H9 (cell line): Measurements from ENCODE around the gene CORIN. TPM values are rescaled to one million over a fixed set of nuclear protein-coding genes. Genes with fewer than 3 reads are reported as not detected.

Experiments
- DNase-seq: peaks from one replicate; pipeline ENCODE4 v3.0.0-alpha.2; 2017
- H2AFZ ChIP-seq: one replicate; pipeline ENCODE4 v1.6.1; 2013; ENCODE audit warnings: mild to moderate bottlenecking, low read length, control low read depth, moderate library complexity
- H2AK5ac ChIP-seq: 2 replicates; pipeline ENCODE4 v1.6.1; 2013; ENCODE audit warnings: low read length, control low read depth, mixed read lengths; ENCODE audit not compliant: insufficient read length
- H2BK120ac ChIP-seq: one replicate; pipeline ENCODE4 v1.6.1; 2013; ENCODE audit warnings: low read depth, mild to moderate bottlenecking, low read length, control low read depth, inconsistent platforms; ENCODE audit not compliant: poor library complexity, severe bottlenecking
- H2BK12ac ChIP-seq: 2 replicates; pipeline ENCODE4 v1.6.1; 2013; ENCODE audit warnings: low read length, control low read depth, mixed read lengths, low read depth; ENCODE audit not compliant: insufficient read length
- H2BK15ac ChIP-seq: 2 replicates; pipeline ENCODE4 v1.6.1; 2013; ENCODE audit warnings: low read depth, low read length, control low read depth
- H2BK20ac ChIP-seq: one replicate; pipeline ENCODE4 v1.6.1; 2013; ENCODE audit warnings: low read depth, mild to moderate bottlenecking, low read length, control low read depth, inconsistent platforms; ENCODE audit not compliant: poor library complexity, severe bottlenecking
- H2BK5ac ChIP-seq: 2 replicates; pipeline ENCODE4 v1.6.1; 2013; ENCODE audit warnings: low read length, control low read depth, mixed read lengths; ENCODE audit not compliant: insufficient read length
- H3K14ac ChIP-seq: 2 replicates; pipeline ENCODE4 v1.6.1; 2013; ENCODE audit warnings: low read length, control low read depth; ENCODE audit not compliant: insufficient read depth
- H3K18ac ChIP-seq: 2 replicates; pipeline ENCODE4 v1.6.1; 2013; ENCODE audit warnings: low read depth, mild to moderate bottlenecking, mixed read lengths, low read length, control low read depth; ENCODE audit not compliant: insufficient read length
- H3K23ac ChIP-seq: 2 replicates; pipeline ENCODE4 v1.6.1; 2013; ENCODE audit warnings: low read length, control low read depth, mixed read lengths, low read depth; ENCODE audit not compliant: insufficient read length
- H3K23me2 ChIP-seq: 2 replicates; pipeline ENCODE4 v1.6.1; 2013; ENCODE audit warnings: low read depth, mild to moderate bottlenecking, mixed read lengths, low read length, control low read depth; ENCODE audit not compliant: insufficient read length, poor library complexity, severe bottlenecking
- H3K27ac ChIP-seq: 2 replicates; pipeline ENCODE4 v1.5.1; 2013; ENCODE audit warnings: low read length, control low read depth, mixed read lengths, low read depth; ENCODE audit not compliant: insufficient read length
- H3K27me3 ChIP-seq: 2 replicates; pipeline ENCODE4 v1.6.1; 2013; ENCODE audit warnings: low read length, control low read depth, inconsistent platforms; ENCODE audit not compliant: insufficient read depth
- H3K4ac ChIP-seq: 2 replicates; pipeline ENCODE4 v1.6.1; 2013; ENCODE audit warnings: low read depth, mild to moderate bottlenecking, control low read depth, inconsistent platforms, low read length, moderate library complexity
- H3K4me1 ChIP-seq: 2 replicates; pipeline ENCODE4 v1.6.1; 2013; ENCODE audit warnings: low read length, control low read depth, inconsistent platforms; ENCODE audit not compliant: insufficient read depth
- H3K4me2 ChIP-seq: 2 replicates; pipeline ENCODE4 v1.6.1; 2013; ENCODE audit warnings: low read length, control low read depth, mixed read lengths; ENCODE audit not compliant: insufficient read length, insufficient read depth
- H3K56ac ChIP-seq: 2 replicates; pipeline ENCODE4 v1.6.1; 2013; ENCODE audit warnings: low read depth, mild to moderate bottlenecking, mixed read lengths, low read length, control low read depth; ENCODE audit not compliant: insufficient read length
- H3K79me1 ChIP-seq: 2 replicates; pipeline ENCODE4 v1.6.1; 2013; ENCODE audit warnings: low read depth, mild to moderate bottlenecking, moderate library complexity, low read length, control low read depth, inconsistent platforms; ENCODE audit not compliant: insufficient read depth, poor library complexity, severe bottlenecking
- H3K79me2 ChIP-seq: 2 replicates; pipeline ENCODE4 v1.6.1; 2013; ENCODE audit warnings: low read length, control low read depth, inconsistent platforms; ENCODE audit not compliant: insufficient read depth
- H3K9ac ChIP-seq: 2 replicates; pipeline ENCODE4 v1.6.1; 2013; ENCODE audit warnings: low read length, control low read depth, mixed read lengths; ENCODE audit not compliant: insufficient read length; ENCODE audit errors: extremely low read depth
- H3K9me3 ChIP-seq: one replicate; pipeline ENCODE4 v1.6.1; 2013; ENCODE audit warnings: low read depth, low read length, inconsistent platforms; ENCODE audit not compliant: control insufficient read depth
- H3T11ph ChIP-seq: one replicate; pipeline ENCODE4 v1.6.1; 2013; ENCODE audit warnings: mild to moderate bottlenecking, low read length, control low read depth, inconsistent platforms
- H4K20me1 ChIP-seq: one replicate; pipeline ENCODE4 v1.6.1; 2013; ENCODE audit not compliant: control insufficient read depth, insufficient read length, insufficient read depth
- H4K5ac ChIP-seq: 2 replicates; pipeline ENCODE4 v1.6.1; 2013; ENCODE audit warnings: low read depth, mild to moderate bottlenecking, mixed read lengths, low read length, control low read depth; ENCODE audit not compliant: insufficient read length
- H4K8ac ChIP-seq: replicated peaks from 2 replicates; pipeline ENCODE4 v1.6.1; 2013; ENCODE audit warnings: low read length, control low read depth, mixed read lengths, low read depth; ENCODE audit not compliant: insufficient read length
- H4K91ac ChIP-seq: 2 replicates; pipeline ENCODE4 v1.6.1; 2013; ENCODE audit warnings: low read depth, mild to moderate bottlenecking, moderate library complexity, mixed read lengths, low read length, control low read depth; ENCODE audit not compliant: insufficient read length
- H3K27ac Mint-ChIP-seq, 3 experiments: 2 replicates in 2 of 3; 3 replicates in 1 of 3; pipeline ENCODE4 v1.8.0; 2020 to 2021; ENCODE audit warnings: mixed read lengths in 3 of 3, mild to moderate bottlenecking in 1 of 3, moderate library complexity in 1 of 3
- H3K27me3 Mint-ChIP-seq: 2 replicates; pipeline ENCODE4 v1.8.0; 2021; ENCODE audit warnings: low read depth, mild to moderate bottlenecking, moderate library complexity, mixed read lengths
- H3K36me3 Mint-ChIP-seq, 3 experiments: 2 replicates in 2 of 3; 3 replicates in 1 of 3; pipeline ENCODE4 v1.8.0; 2020 to 2021; ENCODE audit warnings: low read depth in 3 of 3, mixed read lengths in 3 of 3; ENCODE audit not compliant: insufficient read depth in 1 of 3
- H3K4me1 Mint-ChIP-seq, 2 experiments: 2 replicates each; pipeline ENCODE4 v1.8.0; 2020; ENCODE audit warnings: mixed read lengths in 2 of 2
- H3K4me3 Mint-ChIP-seq, 2 experiments: 2 replicates in 1 of 2; 3 replicates in 1 of 2; pipeline ENCODE4 v1.8.0; 2020 to 2021; ENCODE audit warnings: mild to moderate bottlenecking in 2 of 2, mixed read lengths in 2 of 2, moderate library complexity in 1 of 2
- H3K9me3 Mint-ChIP-seq, 2 experiments: 2 replicates in 1 of 2; 3 replicates in 1 of 2; pipeline ENCODE4 v1.8.0; 2020; ENCODE audit warnings: mild to moderate bottlenecking in 2 of 2, mixed read lengths in 2 of 2, moderate library complexity in 1 of 2
- CTCF ChIP-seq: fragments of 200-600 bp; sonication (generic); conservative IDR thresholded peaks from 3 replicates; pipeline ENCODE4 v1.8.0; 2021; ENCODE audit warnings: antibody characterized with exemption, mild to moderate bottlenecking
- total RNA-seq: library from RNA; stranded (reverse); gene quantifications from 2 replicates; pipeline ENCODE4 v1.2.1, GENCODE V29; 2021

The CORIN gene
- total RNA-seq, 1 experiment from 2014 or later = 0.39 TPM

DNA sequence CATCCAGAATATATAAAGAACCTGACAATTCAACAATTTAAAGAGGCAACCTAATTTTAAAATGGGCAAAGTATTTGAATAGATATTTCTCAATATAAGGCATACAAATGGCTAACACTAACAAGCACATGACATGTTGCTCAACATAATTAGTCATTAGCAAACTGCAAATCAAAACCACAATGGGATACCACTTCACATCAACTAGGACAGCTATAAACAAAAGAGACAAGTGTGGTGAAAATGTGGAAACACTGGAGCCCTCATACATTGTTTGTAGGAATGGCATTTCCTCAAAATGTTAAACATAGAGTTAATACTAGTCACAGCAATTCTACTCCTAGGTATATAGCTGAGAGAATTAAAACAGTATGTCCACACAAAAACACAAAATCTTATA, 96.7 kb downstream of the CORIN start:
- no peaks in the 10 kb centered on the region for H3K4me1 Mint-ChIP-seq
- H2AK5ac ChIP-seq = no peak overlapping the region
- H3K36me3 Mint-ChIP-seq = peaks cover 0 to 4% (median 0%) of the 10 kb centered on the region in 3 experiments; a peak in 1 of 7 replicates
- H3K4me2 ChIP-seq = no peak overlapping the region
- H4K8ac ChIP-seq = no peak overlapping the region
- H2BK20ac ChIP-seq = no peak overlapping the region
- no peak overlapping the region for H4K91ac ChIP-seq
- no peak overlapping the region for H3K27ac ChIP-seq
- H3K23ac ChIP-seq = no peak overlapping the region
- no peaks in the 10 kb centered on the region for H3K9me3 ChIP-seq
- H3K9ac ChIP-seq = no peak overlapping the region
- H3T11ph ChIP-seq = no peak overlapping the region
- H3K27me3 ChIP-seq = no peaks in the 10 kb centered on the region
- no peak overlapping the region for H3K56ac ChIP-seq
- H3K27me3 Mint-ChIP-seq = no peaks in the 10 kb centered on the region
- H3K79me2 ChIP-seq = no peaks in the 10 kb centered on the region
- no peak overlapping the region for H2BK120ac ChIP-seq
- no peaks in the 10 kb centered on the region for H3K79me1 ChIP-seq
- H2AFZ ChIP-seq = no peak overlapping the region
- peaks cover 10 to 18% of the 10 kb centered on the region in 2 experiments; a peak in 4 of 5 replicates for H3K9me3 Mint-ChIP-seq
- H2BK15ac ChIP-seq = no peak overlapping the region
- no peak overlapping the region for H2BK5ac ChIP-seq
- H4K20me1 ChIP-seq = no peaks in the 10 kb centered on the region
- no peak overlapping the region for H3K14ac ChIP-seq
- no peak for DNase-seq
- no peak overlapping the region for H4K5ac ChIP-seq
- no peak for TF ChIP-seq CTCF
- no peak overlapping the region for H3K27ac Mint-ChIP-seq
- H3K4me3 Mint-ChIP-seq = no peak overlapping the region
- no peaks in the 10 kb centered on the region for H3K4me1 ChIP-seq
- H3K4ac ChIP-seq = no peak overlapping the region
- H3K23me2 ChIP-seq = no peaks in the 10 kb centered on the region
- H3K18ac ChIP-seq = no peak overlapping the region
- H2BK12ac ChIP-seq = no peak overlapping the region
